ENCODE measurements around the gene KCNV2.

- TF ChIP-seq CTCF (IDR thresholded peaks at IDR 0.05): no peak
- no peak for TF ChIP-seq POLR2A (IDR thresholded peaks at IDR 0.05)
- TF ChIP-seq POLR2AphosphoS5 (IDR thresholded peaks at IDR 0.05): no peak
- no peak for TF ChIP-seq EP300 (IDR thresholded peaks at IDR 0.05)
Measured at GRCh38 chr9:2725898-2726649, 8.8 kb downstream of the KCNV2 start.

All from sigmoid colon (tissue), 4 donors.